ENCODE measurements around the gene KRTAP2-2.
"Not testable (repeated sequence)": the region's sequence is repeated elsewhere in the genome, so short reads cannot be mapped to it uniquely, and the experiment has no call there.

KRTAP2-2 gene

GRCh38 chr17:41055130-41055529 is at the start of gene KRTAP2-2:
Gene KRTAP2-2 (minus strand): TSS chr17:41055230. CDS start chr17:41055211, 19 bp downstream.
- not testable (repeated sequence) for DNase-seq

DNA sequence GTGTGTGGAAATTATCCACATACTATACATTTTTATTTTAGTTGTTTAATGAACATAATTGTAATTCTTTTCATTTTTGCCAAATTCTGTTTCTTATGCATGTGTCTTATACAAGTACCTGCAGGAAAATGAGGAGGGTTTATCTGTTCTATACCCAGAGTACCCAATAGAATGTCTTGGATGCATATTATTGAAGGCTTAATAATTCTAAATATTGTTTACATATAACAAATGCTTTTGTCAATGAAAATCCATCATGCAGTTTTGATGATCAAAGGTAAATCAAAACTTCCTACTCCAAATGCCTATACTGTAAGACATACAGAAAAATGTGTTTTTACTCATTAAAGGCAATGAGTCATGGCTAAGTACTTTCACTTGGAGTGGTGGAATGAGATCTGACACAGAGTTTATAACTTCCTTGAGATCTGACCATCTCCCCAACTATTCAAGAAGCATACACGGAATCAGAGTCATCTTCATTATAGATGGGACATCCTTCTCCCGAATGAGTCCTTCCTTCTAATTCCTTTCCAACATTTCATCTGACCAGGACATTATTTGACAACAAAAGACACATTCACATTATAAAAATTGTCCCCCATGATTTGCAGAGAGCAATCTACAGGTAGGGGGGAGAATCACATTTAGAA is 49.5 kb upstream of the KRTAP2-2 start:
- not testable (repeated sequence) for DNase-seq

GRCh38 chr17:41103896-41104295 is 48.9 kb upstream of the KRTAP2-2 start:
- DNase-seq, result no peak

GRCh38 chr17:41101586-41102259 is 46.7 kb upstream of the KRTAP2-2 start, which contains the start of gene KRTAP4-16:
Gene KRTAP4-16 (minus strand): TSS chr17:41102209. CDS start chr17:41102209, 0 bp downstream.
- no peak for DNase-seq

GRCh38 chr17:41099682-41100480 is 44.9 kb upstream of the KRTAP2-2 start:
- not testable (repeated sequence) for DNase-seq

- DNase-seq, result no peak
Measured at GRCh38 chr17:41098481-41098880, 43.5 kb upstream of the KRTAP2-2 start.

GRCh38 chr17:41098042-41098441 is 43.0 kb upstream of the KRTAP2-2 start, which contains the start of gene KRTAP4-8:
Gene KRTAP4-8 (minus strand): TSS chr17:41098142. CDS start chr17:41098084, 58 bp downstream.
- DNase-seq, result no peak

DNA sequence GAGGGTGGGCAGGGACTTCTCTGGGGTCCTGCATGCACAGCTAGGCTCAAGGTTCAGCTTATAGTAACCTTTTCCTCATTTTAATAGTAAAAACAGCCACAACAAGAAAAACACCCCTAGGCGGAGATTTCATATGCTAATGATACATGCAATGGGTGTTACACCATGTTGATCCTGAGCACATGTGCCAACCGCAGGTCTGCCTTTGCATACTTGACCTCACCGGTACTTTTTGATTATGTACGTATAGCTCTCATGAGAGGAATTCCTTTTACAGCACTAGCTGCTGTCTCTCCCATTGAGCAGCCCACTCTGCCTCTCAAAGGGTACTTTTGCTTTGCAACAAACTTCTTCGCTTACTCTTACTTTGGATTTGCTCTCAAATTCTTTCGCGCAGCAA is 41.0 kb upstream of the KRTAP2-2 start:
- DNase-seq, result no peak

- DNase-seq, result not testable (repeated sequence)
Measured at GRCh38 chr17:41088760-41089352, 33.8 kb upstream of the KRTAP2-2 start.

GRCh38 chr17:41084100-41084856 is 29.2 kb upstream of the KRTAP2-2 start, which contains the start of gene KRTAP4-7:
Gene KRTAP4-7 (plus strand): TSS chr17:41084150. CDS start chr17:41084207, 57 bp downstream.
- not testable (repeated sequence) for DNase-seq

DNA sequence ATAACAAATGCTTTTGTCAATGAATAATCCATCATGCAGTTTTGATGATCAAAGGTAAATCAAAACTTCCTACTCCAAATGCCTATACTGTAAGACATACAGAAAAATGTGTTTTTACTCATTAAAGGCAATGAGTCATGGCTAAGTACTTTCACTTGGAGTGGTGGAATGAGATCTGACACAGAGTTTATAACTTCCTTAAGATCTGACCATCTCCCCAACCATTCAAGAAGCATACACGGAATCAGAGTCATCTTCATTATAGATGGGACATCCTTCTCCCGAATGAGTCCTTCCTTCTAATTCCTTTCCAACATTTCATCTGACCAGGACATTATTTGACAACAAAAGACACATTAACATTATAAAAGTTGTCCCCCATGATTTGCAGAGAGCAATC is 28.4 kb upstream of the KRTAP2-2 start:
- not testable (repeated sequence) for DNase-seq

- no peak for DNase-seq
Measured at GRCh38 chr17:41082626-41083025, 27.6 kb upstream of the KRTAP2-2 start.

GRCh38 chr17:41076788-41077187 is 21.8 kb upstream of the KRTAP2-2 start:
- DNase-seq, result no peak

DNA sequence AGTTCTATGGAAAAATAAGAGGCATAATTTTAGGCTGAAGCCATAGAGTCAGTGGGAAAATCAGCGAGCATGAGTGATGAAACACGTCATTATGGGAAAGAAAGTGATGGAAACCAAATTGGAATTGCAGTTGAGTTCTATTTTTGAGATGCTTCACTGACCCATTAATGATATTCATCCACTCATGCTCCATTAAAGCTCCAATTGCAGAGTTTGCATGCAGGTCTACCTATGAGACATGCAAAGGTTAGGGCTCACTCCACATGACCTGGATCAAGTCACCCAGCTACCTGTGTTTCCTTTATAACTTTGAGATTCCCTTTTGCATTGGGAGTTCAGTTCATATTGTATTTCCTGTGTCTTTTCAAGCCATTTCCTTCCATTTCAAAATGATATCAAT is 18.6 kb upstream of the KRTAP2-2 start:
- no peak for DNase-seq

DNA sequence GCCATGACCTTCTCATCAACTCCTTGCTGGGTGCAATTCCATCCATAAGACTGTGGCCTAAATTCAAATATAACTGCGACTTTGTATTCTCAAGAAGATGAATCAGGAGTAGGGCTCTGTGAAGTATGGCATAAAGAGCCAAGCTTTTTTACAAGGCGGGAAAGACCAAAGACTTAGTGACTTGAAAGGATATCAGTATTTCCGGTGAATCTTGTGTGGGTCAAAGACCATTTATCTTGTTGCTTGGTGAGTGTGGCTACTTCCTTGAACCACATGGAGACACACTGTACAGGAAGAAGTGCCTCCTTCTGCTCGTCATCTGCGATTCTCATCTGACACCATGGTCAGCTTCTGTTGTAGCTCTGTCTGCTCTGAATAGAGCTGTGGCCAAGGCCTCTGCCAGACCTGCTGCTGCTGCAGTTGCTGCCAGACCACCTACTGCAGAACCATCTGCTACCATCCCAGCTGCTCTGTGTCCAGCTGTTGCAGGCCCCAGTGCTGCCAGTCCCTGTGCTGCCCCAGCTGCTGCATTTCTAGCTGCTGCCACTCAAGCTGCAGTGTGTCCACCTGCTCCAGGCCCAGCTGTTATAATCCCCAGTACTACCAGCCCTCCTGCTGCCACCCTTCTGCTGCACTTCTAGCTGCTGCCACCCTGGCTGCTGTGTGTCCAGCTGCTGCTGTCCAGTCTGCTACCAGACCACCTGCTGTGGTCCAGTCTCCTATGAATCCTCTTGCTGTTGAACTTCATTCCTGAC is 16.8 kb upstream of the KRTAP2-2 start:
- DNase-seq, result no peak

GRCh38 chr17:41069031-41069430 is 14.0 kb upstream of the KRTAP2-2 start:
- no peak for DNase-seq

- no peak for DNase-seq
Measured at GRCh38 chr17:41067281-41067680, 12.3 kb upstream of the KRTAP2-2 start.

DNA sequence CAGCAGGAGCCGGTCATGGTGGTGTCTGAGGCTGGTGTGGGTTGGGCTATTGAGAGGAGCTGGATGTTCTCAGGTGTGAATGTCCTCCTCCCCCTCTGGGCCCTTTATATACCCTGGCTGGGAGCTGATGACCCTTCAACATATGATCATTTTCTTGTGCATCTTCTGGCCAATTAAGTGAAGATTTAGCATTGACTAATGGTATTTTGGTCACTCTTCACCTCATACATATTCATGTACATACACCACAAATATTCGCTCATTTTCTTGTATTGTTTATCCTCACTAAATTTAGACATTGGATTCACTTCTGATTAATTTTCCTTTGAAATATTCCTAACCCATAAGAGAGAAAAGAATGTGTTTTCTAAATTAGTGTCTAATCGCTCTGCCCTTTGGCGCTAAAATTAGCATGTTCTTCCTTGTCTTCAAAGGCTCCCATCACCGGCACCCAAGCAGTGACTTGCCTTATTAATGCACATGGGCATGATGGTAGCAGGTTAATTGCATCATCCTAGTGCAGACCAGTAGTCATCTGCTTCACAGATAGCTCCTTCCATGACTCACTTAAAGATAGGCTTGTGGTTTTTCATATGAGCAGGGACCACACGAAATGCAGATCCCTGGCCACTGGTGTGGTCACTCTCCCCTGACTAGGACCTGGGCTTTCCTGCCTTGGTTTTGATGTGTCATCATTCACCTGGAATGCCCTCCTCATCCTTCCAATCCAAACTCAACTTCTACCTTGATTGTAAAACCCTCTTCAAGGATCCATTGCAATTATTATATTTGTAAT is 11.0 kb upstream of the KRTAP2-2 start, which contains the start of gene KRTAP2-4:
Gene KRTAP2-4, minus strand, starts transcription at position 51 of the 796 bp plus-strand sequence. Its CDS starts 34 bp downstream, at position 17.
- DNase-seq, result no peak

DNA sequence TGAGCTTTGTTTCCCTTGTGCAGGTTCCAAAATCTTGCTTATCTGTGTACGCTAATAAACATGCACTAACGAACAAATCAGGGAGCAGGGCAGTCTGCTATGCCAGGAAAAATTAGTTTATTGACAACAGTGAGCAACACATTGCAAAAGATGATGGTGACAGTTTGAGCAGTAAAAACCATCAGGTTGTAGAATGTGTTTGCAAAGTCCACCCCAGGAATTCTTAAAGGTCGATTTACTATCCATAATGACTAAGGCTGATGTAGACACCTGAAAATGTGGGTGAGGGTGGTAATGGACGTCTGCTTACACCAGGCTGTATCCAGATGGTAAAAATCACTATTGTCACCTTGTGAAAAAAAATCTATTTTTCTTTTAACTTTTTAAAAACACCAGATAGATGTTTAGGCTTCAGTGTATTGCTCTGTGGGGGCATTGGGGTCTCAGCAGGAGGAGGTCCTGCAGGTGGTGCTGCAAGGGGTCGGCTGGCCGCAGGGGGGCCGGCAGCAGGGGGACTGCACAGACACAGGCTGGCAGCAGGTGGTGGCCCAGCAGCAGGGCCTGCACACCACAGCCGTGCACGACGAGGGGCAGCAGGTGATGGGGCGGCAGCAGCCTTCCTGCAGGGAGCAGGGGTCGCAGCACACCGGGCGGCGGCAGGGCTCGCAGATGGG is 10.1 kb upstream of the KRTAP2-2 start:
- DNase-seq, result not testable (repeated sequence)

DNA sequence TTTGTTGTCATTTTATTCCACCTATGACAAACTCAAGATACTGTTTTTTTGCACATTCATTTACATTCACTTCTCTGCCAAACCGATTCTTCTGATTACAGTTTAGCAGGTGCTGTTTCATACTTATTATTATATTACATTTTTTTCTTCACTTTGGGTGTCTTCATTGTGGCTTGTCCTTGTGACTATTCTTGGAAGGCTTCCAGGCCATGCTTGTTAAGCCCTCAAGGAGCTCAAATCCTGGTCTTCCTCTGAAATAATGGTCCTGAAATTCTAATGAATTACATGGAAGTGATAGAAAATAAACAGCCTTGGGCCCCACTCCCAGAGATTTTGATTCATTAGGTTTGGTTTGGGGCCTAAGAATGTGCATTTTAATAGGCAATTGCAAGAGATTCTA is 9.3 kb upstream of the KRTAP2-2 start:
- no peak for DNase-seq

Measured in SHP77 (cell line).